MCF 10A (cell line): Measurements from ENCODE around the gene MAD1L1. TPM values are rescaled to one million over a fixed set of nuclear protein-coding genes. Genes with fewer than 3 reads are reported as not detected.

Source experiments
- BruUV-seq: library from RNA; stranded (reverse); fragments of 400-500 nt; replicated peaks from 2 replicates; lab custom pipeline; 2021; lab: Mats Ljungman, UMichigan
- CTCF ChIA-PET: fragments of 300-600 bp; sonication (Branson Sonifier 250); formaldehyde crosslinking; extraction: SDS; loops from one replicate; lab custom pipeline; 2021; ENCODE audit warnings: antibody characterized with exemption, inconsistent platforms; lab: Yijun Ruan, JAX
- POLR2A ChIA-PET: fragments of 300-600, 350-650 bp; sonication (Branson Sonifier 250); formaldehyde crosslinking; extraction: SDS; loops from one replicate; lab custom pipeline; 2020; ENCODE audit warnings: antibody characterized with exemption, inconsistent platforms; lab: Yijun Ruan, JAX
- DNase-seq: peaks from one replicate; pipeline ENCODE4 v3.0.0-alpha.2; 2018; ENCODE audit not compliant: unreplicated experiment
- H3K27ac Mint-ChIP-seq: one replicate; pipeline ENCODE4 v1.8.0; 2022; ENCODE audit warnings: mild to moderate bottlenecking, low read depth, mixed read lengths; ENCODE audit not compliant: unreplicated experiment
- H3K27me3 Mint-ChIP-seq: one replicate; pipeline ENCODE4 v1.8.0; 2022; ENCODE audit warnings: mixed read lengths; ENCODE audit not compliant: insufficient read depth, unreplicated experiment
- H3K36me3 Mint-ChIP-seq: one replicate; pipeline ENCODE4 v1.8.0; 2022; ENCODE audit warnings: mild to moderate bottlenecking, moderate library complexity, mixed read lengths; ENCODE audit not compliant: insufficient read depth, unreplicated experiment
- H3K4me1 Mint-ChIP-seq: one replicate; pipeline ENCODE4 v1.8.0; 2022; ENCODE audit warnings: mixed read lengths; ENCODE audit not compliant: insufficient read depth, unreplicated experiment
- H3K4me3 Mint-ChIP-seq: one replicate; pipeline ENCODE4 v1.8.0; 2022; ENCODE audit warnings: mild to moderate bottlenecking, moderate library complexity, mixed read lengths; ENCODE audit not compliant: unreplicated experiment
- H3K9me3 Mint-ChIP-seq: one replicate; pipeline ENCODE4 v1.8.0; 2022; ENCODE audit warnings: mixed read lengths; ENCODE audit not compliant: unreplicated experiment
- intact Hi-C: fragments of 100-400 bp; cut with micrococcal nuclease; formaldehyde crosslinking; loops from 2 replicates; pipeline ENCODE4 v1.14.1; 2022
- total RNA-seq: library from RNA; stranded (reverse); gene quantifications from 2 replicates; pipeline ENCODE4 v1.2.3, GENCODE V29; 2022
- TF ChIP-seq, protein P1 (sequence below): fragments of 200-600 bp; IDR thresholded peaks from one replicate; pipeline ENCODE4 v1.8.0; 2022; ENCODE audit warnings: antibody characterized with exemption, mild to moderate bottlenecking; ENCODE audit not compliant: unreplicated experiment

The MAD1L1 gene
- total RNA-seq, 1 experiment from 2014 or later = 25.2 TPM

DNA sequence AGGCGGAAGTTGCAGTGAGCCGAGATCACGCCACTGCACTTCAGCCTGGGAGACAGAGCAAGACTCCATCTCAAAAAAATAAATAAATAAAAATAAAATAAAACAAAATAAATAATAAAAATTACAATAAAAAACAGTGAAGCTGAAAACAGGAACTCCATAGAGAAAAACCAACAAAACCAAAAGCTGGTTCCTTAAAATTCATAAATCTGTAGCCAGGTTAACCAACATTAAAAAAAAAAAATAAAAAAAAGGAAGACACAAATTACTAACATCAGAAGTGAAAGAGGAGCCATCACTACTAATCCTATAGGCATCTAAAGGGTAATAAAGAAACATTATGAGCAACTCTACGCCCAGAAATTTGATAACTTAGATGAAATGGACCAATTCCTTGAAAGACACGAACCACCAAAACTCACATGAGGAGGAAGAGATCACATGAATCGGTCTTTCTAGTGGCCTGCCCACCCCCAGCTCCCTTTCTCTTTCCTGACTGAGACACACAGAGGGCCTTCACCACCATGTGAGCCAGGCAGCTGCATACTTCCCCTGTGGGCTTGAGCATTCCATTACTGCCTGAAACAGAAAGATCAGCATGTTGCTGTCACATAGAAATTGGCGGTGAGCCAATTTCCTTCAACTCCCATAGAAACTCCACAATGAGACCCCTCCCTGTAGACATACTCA lies 208.7 kb downstream of the MAD1L1 start:
- Mint-ChIP-seq H3K27ac (no peak overlapping the region), H3K36me3 (peaks cover 2% of the 10 kb centered on the region)
- POLR2A ChIA-PET = no interaction called here

DNA sequence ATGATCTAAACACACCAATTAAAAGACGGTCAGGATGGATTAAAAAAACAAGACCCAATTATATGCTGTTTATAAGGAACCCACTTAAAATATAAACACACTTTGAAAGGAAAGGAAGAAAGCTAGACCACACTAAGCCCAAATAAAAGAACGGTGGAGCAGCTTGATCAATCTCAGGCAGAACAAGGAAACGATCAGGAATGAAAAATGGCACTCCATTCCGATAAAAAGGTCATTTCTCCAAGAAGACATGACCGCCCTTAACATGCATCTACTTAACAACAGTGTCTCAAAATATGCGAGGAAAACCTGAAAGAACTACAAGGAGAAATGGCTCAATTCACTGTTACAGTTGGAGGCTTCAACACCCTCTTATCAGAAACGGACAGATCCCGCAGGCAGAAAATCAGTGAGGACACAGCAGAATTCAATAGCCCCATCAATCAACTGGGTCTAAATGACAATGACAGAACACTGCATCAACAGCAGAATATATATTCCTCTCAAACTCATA lies 210.0 kb downstream of the MAD1L1 start:
- no peak for DNase-seq
- intact Hi-C loops = no loop called here
- Mint-ChIP-seq H3K36me3 (peaks cover 6% of the 10 kb centered on the region), H3K9me3 (peaks cover 17% of the 10 kb centered on the region), H3K4me1 (peaks cover 6% of the 10 kb centered on the region), H3K27ac (no peak overlapping the region), H3K27me3 (no peaks in the 10 kb centered on the region), H3K4me3 (no peak overlapping the region)
- BruUV-seq = no TSS peak
- ChIA-PET POLR2A (no interaction called here), CTCF (interaction anchor here (0.7 kb wide), 1 partner anchor 9 kb away, joined by 3 read pairs; no protein-coding TSS in a partner anchor)
- TF ChIP-seq, protein P1, sequence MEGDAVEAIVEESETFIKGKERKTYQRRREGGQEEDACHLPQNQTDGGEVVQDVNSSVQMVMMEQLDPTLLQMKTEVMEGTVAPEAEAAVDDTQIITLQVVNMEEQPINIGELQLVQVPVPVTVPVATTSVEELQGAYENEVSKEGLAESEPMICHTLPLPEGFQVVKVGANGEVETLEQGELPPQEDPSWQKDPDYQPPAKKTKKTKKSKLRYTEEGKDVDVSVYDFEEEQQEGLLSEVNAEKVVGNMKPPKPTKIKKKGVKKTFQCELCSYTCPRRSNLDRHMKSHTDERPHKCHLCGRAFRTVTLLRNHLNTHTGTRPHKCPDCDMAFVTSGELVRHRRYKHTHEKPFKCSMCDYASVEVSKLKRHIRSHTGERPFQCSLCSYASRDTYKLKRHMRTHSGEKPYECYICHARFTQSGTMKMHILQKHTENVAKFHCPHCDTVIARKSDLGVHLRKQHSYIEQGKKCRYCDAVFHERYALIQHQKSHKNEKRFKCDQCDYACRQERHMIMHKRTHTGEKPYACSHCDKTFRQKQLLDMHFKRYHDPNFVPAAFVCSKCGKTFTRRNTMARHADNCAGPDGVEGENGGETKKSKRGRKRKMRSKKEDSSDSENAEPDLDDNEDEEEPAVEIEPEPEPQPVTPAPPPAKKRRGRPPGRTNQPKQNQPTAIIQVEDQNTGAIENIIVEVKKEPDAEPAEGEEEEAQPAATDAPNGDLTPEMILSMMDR = no peak

More for the DNA sequence above, 208.7 kb downstream of the MAD1L1 start:
- no TSS peak for BruUV-seq
- H3K27me3 Mint-ChIP-seq = no peaks in the 10 kb centered on the region
- H3K4me3 Mint-ChIP-seq = no peak overlapping the region
- CTCF ChIA-PET = no interaction called here
- no peak for DNase-seq
- TF ChIP-seq, protein P1 = no peak
- H3K9me3 Mint-ChIP-seq = peaks cover 26% of the 10 kb centered on the region
- peaks cover under 1% of the 10 kb centered on the region for H3K4me1 Mint-ChIP-seq
- intact Hi-C loops = no loop called here

DNA sequence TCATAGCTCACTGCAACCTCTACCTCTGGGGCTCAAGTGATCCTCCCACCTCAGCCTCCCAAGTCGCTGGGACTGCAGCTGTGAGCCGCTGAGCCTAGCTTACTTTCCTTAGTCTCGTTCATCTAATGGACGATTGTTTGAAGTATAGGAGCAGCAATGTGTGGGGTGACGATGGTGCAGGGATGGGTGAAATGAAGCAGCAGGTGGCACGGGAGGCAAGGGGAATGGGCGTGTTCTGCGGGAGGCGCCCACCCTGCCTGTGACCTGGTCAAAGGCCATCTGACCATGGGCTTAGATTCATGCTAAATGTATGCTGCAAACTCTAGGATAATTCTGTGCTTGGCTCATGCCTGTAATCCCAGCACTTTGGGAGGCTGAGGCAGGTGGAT lies 210.7 kb downstream of the MAD1L1 start:
- H3K27ac Mint-ChIP-seq = no peak overlapping the region
- no TSS peak for BruUV-seq

More for the DNA sequence above, 210.7 kb downstream of the MAD1L1 start:
- Mint-ChIP-seq H3K4me1 (peaks cover 6% of the 10 kb centered on the region), H3K4me3 (no peak overlapping the region), H3K9me3 (peaks cover 11% of the 10 kb centered on the region), H3K36me3 (peaks cover 8% of the 10 kb centered on the region), H3K27me3 (no peaks in the 10 kb centered on the region)
- ChIA-PET POLR2A (no interaction called here), CTCF (no interaction called here)
- TF ChIP-seq, protein P1 = no peak
- DNase-seq = no peak
- intact Hi-C loops = no loop called here
